ENCODE data around the gene PLAC8. TPM values are rescaled to one million over a fixed set of nuclear protein-coding genes. Genes with fewer than 3 reads are reported as not detected.
"Not testable (repeated sequence)": the region's sequence is repeated elsewhere in the genome, so short reads cannot be mapped to it uniquely, and the experiment has no call there.

The PLAC8 gene
- total RNA-seq, 2 donors from 2014 or later: 246 to 715 TPM

- intact Hi-C loops (cut with DNase I): no loop called here
- Histone ChIP-seq H3K4me1 (no peaks in the 10 kb centered on the region), H3K36me3 (no peaks in the 10 kb centered on the region), H3K9ac (ENCODE audit: low read depth in 2 of 2, low read length in 2 of 2) (no peak overlapping the region), H3K9me3 (no peaks in the 10 kb centered on the region), H3K27me3 (no peaks in the 10 kb centered on the region), H3K4me3 (no peak overlapping the region), H3K27ac (no peak overlapping the region)
- TF ChIP-seq, protein P1, sequence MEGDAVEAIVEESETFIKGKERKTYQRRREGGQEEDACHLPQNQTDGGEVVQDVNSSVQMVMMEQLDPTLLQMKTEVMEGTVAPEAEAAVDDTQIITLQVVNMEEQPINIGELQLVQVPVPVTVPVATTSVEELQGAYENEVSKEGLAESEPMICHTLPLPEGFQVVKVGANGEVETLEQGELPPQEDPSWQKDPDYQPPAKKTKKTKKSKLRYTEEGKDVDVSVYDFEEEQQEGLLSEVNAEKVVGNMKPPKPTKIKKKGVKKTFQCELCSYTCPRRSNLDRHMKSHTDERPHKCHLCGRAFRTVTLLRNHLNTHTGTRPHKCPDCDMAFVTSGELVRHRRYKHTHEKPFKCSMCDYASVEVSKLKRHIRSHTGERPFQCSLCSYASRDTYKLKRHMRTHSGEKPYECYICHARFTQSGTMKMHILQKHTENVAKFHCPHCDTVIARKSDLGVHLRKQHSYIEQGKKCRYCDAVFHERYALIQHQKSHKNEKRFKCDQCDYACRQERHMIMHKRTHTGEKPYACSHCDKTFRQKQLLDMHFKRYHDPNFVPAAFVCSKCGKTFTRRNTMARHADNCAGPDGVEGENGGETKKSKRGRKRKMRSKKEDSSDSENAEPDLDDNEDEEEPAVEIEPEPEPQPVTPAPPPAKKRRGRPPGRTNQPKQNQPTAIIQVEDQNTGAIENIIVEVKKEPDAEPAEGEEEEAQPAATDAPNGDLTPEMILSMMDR (IDR thresholded peaks at IDR 0.05): no peak
- no peak for DNase-seq
Observed at GRCh38 chr4:83065266-83065665, 49.3 kb downstream of the PLAC8 start.

DNA sequence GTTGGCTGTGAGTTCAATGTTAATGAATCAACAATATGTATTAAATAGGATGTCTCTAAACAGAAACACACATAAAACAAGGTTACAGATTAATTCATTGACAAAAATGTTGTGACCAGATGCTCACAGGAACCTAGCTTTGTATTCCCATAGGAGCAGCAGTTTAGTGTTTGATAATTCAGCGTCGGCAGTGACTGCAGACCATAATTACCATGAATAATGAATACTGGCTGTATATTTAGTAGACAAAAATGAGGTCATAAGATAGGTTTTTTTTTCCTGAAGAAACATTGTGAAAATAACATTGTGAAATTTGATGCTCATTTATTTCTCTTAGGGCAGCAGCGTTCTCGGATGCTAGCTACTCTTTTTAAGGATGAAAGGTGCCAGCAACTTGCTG is 51.8 kb downstream of the PLAC8 start:
- Histone ChIP-seq H3K4me1 (no peaks in the 10 kb centered on the region), H3K36me3 (no peaks in the 10 kb centered on the region), H3K27ac (no peak overlapping the region), H3K9me3 (no peaks in the 10 kb centered on the region), H3K4me3 (no peak overlapping the region), H3K27me3 (no peaks in the 10 kb centered on the region), H3K9ac (ENCODE audit: low read depth in 2 of 2, low read length in 2 of 2) (no peak overlapping the region)
- DNase-seq: no peak
- TF ChIP-seq, protein P1 (IDR thresholded peaks at IDR 0.05): no peak
- intact Hi-C loops (cut with DNase I): no loop called here

GRCh38 chr4:83054928-83055327 is 59.6 kb downstream of the PLAC8 start:
- Histone ChIP-seq H3K4me1 (no peaks in the 10 kb centered on the region), H3K9me3 (no peaks in the 10 kb centered on the region), H3K27ac (no peak overlapping the region), H3K9ac (ENCODE audit: low read depth in 2 of 2, low read length in 2 of 2) (no peak overlapping the region), H3K27me3 (no peaks in the 10 kb centered on the region), H3K36me3 (no peaks in the 10 kb centered on the region), H3K4me3 (no peak overlapping the region)
- DNase-seq: no peak
- intact Hi-C loops (cut with DNase I): no loop called here
- TF ChIP-seq, protein P1 (IDR thresholded peaks at IDR 0.05): peak; percentile 32

GRCh38 chr4:83048781-83049180 is 65.7 kb downstream of the PLAC8 start:
- H3K9me3 ChIP-seq; H3K27ac ChIP-seq; DNase-seq; H3K36me3 ChIP-seq; H3K4me1 ChIP-seq; intact Hi-C loops (cut with DNase I); H3K4me3 ChIP-seq; H3K9ac ChIP-seq (ENCODE audit: low read depth in 2 of 2, low read length in 2 of 2); H3K27me3 ChIP-seq: not testable (repeated sequence)

- Histone ChIP-seq H3K27ac (no peak overlapping the region), H3K27me3 (no peaks in the 10 kb centered on the region)
Observed at GRCh38 chr4:83046693-83047473, 67.6 kb downstream of the PLAC8 start.

More at GRCh38 chr4:83046693-83047473, 67.6 kb downstream of the PLAC8 start:
- H3K4me3 ChIP-seq: no peak overlapping the region
- H3K4me1 ChIP-seq: peaks cover 4% of the 10 kb centered on the region
- peak; percentile 26 for DNase-seq
- H3K36me3 ChIP-seq: no peaks in the 10 kb centered on the region
- H3K9ac ChIP-seq (ENCODE audit: low read depth in 2 of 2, low read length in 2 of 2): no peak overlapping the region
- no peaks in the 10 kb centered on the region for H3K9me3 ChIP-seq
- intact Hi-C loops (cut with DNase I): no loop called here
- TF ChIP-seq, protein P1 (IDR thresholded peaks at IDR 0.05): no peak
